Measurements from ENCODE around the gene SYCP3. TPM values are rescaled to one million over a fixed set of nuclear protein-coding genes. Genes with fewer than 3 reads are reported as not detected.

Gene SYCP3
- polyA plus RNA-seq, 1 donor (not counting 4 experiments of a cell fraction or from before 2014, with no cell fraction given): 0.16 TPM

DNA sequence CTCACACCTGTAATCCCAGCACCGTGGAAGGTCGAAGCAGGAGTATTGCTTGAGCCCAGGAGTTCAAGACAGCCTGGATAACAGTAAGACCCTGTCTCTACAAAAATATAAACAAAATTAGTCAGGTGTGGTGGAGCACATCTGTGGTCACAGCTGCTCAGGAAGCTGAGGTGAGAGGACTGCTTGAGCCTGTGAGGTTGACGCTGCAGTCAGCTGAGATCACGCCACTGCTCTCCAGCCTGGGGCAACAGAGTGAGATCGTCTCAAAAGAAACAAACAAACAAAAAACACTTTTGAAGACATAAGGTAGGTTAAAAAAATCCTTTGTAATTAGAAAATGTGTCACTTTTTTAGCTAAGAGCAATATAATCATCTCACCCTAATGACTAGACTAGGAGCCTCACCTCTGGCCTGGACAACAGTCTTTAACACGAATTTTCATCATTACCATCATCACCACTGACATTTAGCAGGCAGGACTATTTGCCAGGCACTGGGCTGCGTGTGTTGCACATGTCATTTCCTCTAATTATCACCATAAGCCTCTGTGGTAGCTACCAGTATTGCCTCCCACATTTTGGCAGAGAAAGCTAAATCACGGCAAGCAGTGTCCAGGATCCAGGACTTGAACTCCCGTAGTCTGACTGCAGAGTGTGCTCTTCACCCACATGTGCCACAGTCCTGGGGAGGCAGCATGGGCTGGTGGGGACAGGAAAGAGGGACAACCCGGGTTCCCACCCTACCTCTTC, 4.6 kb upstream of the SYCP3 start:
- Histone ChIP-seq H3K27me3 (ENCODE audit: control insufficient read depth, extremely low read depth, insufficient read depth, low read length) (no peaks in the 10 kb centered on the region), H4K20me1 (ENCODE audit: control insufficient read depth, extremely low read depth, insufficient read depth, low read length) (no peaks in the 10 kb centered on the region), H3K4me3 (ENCODE audit: control insufficient read depth in 2 of 3, extremely low read depth in 1 of 3, insufficient read depth in 2 of 3, low read depth in 1 of 3, low read length in 3 of 3) (no peak overlapping the region), H3K9me1 (ENCODE audit: control insufficient read depth, extremely low read depth, insufficient read depth, low read length) (no peaks in the 10 kb centered on the region), H3K4me2 (ENCODE audit: control insufficient read depth, extremely low read depth, insufficient read depth, low read depth, low read length) (no peak overlapping the region), H3K9me3 (ENCODE audit: control insufficient read depth, low read depth, low read length) (no peaks in the 10 kb centered on the region), H3K79me2 (ENCODE audit: control insufficient read depth, insufficient read depth, low read length) (no peaks in the 10 kb centered on the region), H3K4me1 (ENCODE audit: control insufficient read depth, extremely low read depth, insufficient read depth, low read length) (no peaks in the 10 kb centered on the region), H3K36me3 (ENCODE audit: control insufficient read depth in 2 of 2, extremely low read depth in 1 of 2, insufficient read depth in 2 of 2, low read length in 2 of 2) (peaks cover 7 to 11% of the 10 kb centered on the region in 2 experiments), H2AFZ (ENCODE audit: control insufficient read depth, low read length) (no peak overlapping the region), H3K27ac (ENCODE audit: control insufficient read depth, insufficient read depth, low read length) (no peak overlapping the region), H3K9ac (ENCODE audit: control insufficient read depth, extremely low read depth, insufficient read depth, low read length) (no peak overlapping the region)
- no peak for TF ChIP-seq CTCF (optimal IDR thresholded peaks at IDR 0.05 in 1 of 3, IDR thresholded peaks at IDR 0.05 in 1 of 3, conservative IDR thresholded peaks at IDR 0.05 in 1 of 3; ENCODE audit: extremely low read depth in 1 of 3, insufficient read depth in 2 of 3, low read length in 3 of 3)
- no peak for TF ChIP-seq EZH2 (IDR thresholded peaks at IDR 0.05; ENCODE audit: low read length)
- no peak for FAIRE-seq
- dilution Hi-C loops (cut with MboI; ENCODE audit: extremely low pct_ligation_motif_present, low sequenced_read_pairs): no loop called here
- no peak for DNase-seq (ENCODE audit: low read depth, low spot score)

- Histone ChIP-seq H3K36me3 (ENCODE audit: control insufficient read depth in 2 of 2, extremely low read depth in 1 of 2, insufficient read depth in 2 of 2, low read length in 2 of 2) (peaks cover 6 to 7% of the 10 kb centered on the region in 2 experiments), H3K27me3 (ENCODE audit: control insufficient read depth, extremely low read depth, insufficient read depth, low read length) (no peaks in the 10 kb centered on the region), H3K9ac (ENCODE audit: control insufficient read depth, extremely low read depth, insufficient read depth, low read length) (no peak overlapping the region), H3K9me1 (ENCODE audit: control insufficient read depth, extremely low read depth, insufficient read depth, low read length) (no peaks in the 10 kb centered on the region), H4K20me1 (ENCODE audit: control insufficient read depth, extremely low read depth, insufficient read depth, low read length) (no peaks in the 10 kb centered on the region), H3K4me3 (ENCODE audit: control insufficient read depth in 2 of 3, extremely low read depth in 1 of 3, insufficient read depth in 2 of 3, low read depth in 1 of 3, low read length in 3 of 3) (no peak overlapping the region), H3K9me3 (ENCODE audit: control insufficient read depth, low read depth, low read length) (no peaks in the 10 kb centered on the region), H3K79me2 (ENCODE audit: control insufficient read depth, insufficient read depth, low read length) (no peaks in the 10 kb centered on the region), H3K27ac (ENCODE audit: control insufficient read depth, insufficient read depth, low read length) (no peak overlapping the region), H3K4me2 (ENCODE audit: control insufficient read depth, extremely low read depth, insufficient read depth, low read depth, low read length) (no peak overlapping the region), H3K4me1 (ENCODE audit: control insufficient read depth, extremely low read depth, insufficient read depth, low read length) (no peaks in the 10 kb centered on the region), H2AFZ (ENCODE audit: control insufficient read depth, low read length) (no peak overlapping the region)
- TF ChIP-seq EZH2 (IDR thresholded peaks at IDR 0.05; ENCODE audit: low read length) (no peak), CTCF (optimal IDR thresholded peaks at IDR 0.05 in 1 of 3, IDR thresholded peaks at IDR 0.05 in 1 of 3, conservative IDR thresholded peaks at IDR 0.05 in 1 of 3; ENCODE audit: extremely low read depth in 1 of 3, insufficient read depth in 2 of 3, low read length in 3 of 3) (no peak)
- dilution Hi-C loops (cut with MboI; ENCODE audit: extremely low pct_ligation_motif_present, low sequenced_read_pairs): no loop called here
- FAIRE-seq: no peak
- DNase-seq (ENCODE audit: low read depth, low spot score): no peak
These were observed 4.0 kb upstream of the SYCP3 start for GRCh38 chr12:101743242-101743641.

Data from keratinocyte (primary cell).